Hepatocyte (in vitro differentiated cells): ENCODE results near the gene LRRC45. TPM values are rescaled to one million over a fixed set of nuclear protein-coding genes. Genes with fewer than 3 reads are reported as not detected.

Experiments
- DNase-seq: peaks from one replicate; pipeline ENCODE4 v3.0.0-alpha.2; 2016; ENCODE audit warnings: low spot score
- H2AFZ ChIP-seq: fragments of 200-600 bp; sonication (generic); 2 replicates; pipeline ENCODE4 v1.6.0; 2016; ENCODE audit warnings: antibody characterized with exemption, mild to moderate bottlenecking
- H3K27ac ChIP-seq: fragments of 200-600 bp; sonication (generic); 2 replicates; pipeline ENCODE4 v1.5.1; 2016; ENCODE audit warnings: mild to moderate bottlenecking
- H3K27me3 ChIP-seq: fragments of 200-600 bp; sonication (generic); 2 replicates; pipeline ENCODE4 v1.6.1; 2016
- H3K36me3 ChIP-seq: fragments of 200-600 bp; sonication (generic); replicated peaks from 2 replicates; pipeline ENCODE4 v1.5.1; 2016; ENCODE audit warnings: low read depth; ENCODE audit not compliant: insufficient read depth
- H3K4me1 ChIP-seq: fragments of 200-600 bp; sonication (generic); 2 replicates; pipeline ENCODE4 v1.5.1; 2016; ENCODE audit warnings: mild to moderate bottlenecking, moderate library complexity; ENCODE audit not compliant: insufficient read depth
- H3K4me2 ChIP-seq: fragments of 200-600 bp; sonication (generic); 2 replicates; pipeline ENCODE4 v1.6.0; 2016
- H3K4me3 ChIP-seq: fragments of 200-600 bp; sonication (generic); 2 replicates; pipeline ENCODE4 v1.5.1; 2016; ENCODE audit warnings: mild to moderate bottlenecking
- H3K79me2 ChIP-seq: fragments of 200-600 bp; sonication (generic); 2 replicates; pipeline ENCODE4 v1.6.0; 2017; ENCODE audit warnings: mild to moderate bottlenecking
- H3K9me2 ChIP-seq: fragments of 200-600 bp; sonication (generic); replicated peaks from 2 replicates; pipeline ENCODE4 v1.6.0; 2017; ENCODE audit warnings: mild to moderate bottlenecking; ENCODE audit not compliant: insufficient read depth
- H3K9me3 ChIP-seq: fragments of 200-600 bp; sonication (generic); 2 replicates; pipeline ENCODE4 v1.5.1; 2016; ENCODE audit warnings: low read depth, mild to moderate bottlenecking
- H4K20me1 ChIP-seq: fragments of 200-600 bp; sonication (generic); 2 replicates; pipeline ENCODE4 v1.6.0; 2016; ENCODE audit warnings: mild to moderate bottlenecking; ENCODE audit not compliant: insufficient read depth, poor library complexity, severe bottlenecking
- EZH2 ChIP-seq: fragments of 200-600 bp; sonication (generic); IDR thresholded peaks from 2 replicates; pipeline ENCODE4 v1.6.1; 2016; ENCODE audit warnings: antibody characterized with exemption, mild to moderate bottlenecking, borderline replicate concordance
- EZH2phosphoT487 ChIP-seq: fragments of 200-600 bp; sonication (generic); IDR thresholded peaks from one replicate; pipeline ENCODE4 v1.6.1; 2018; ENCODE audit warnings: antibody characterized with exemption, mild to moderate bottlenecking, low read depth, moderate library complexity; ENCODE audit not compliant: unreplicated experiment, severe bottlenecking
- WGBS: methylation state at CpG from one replicate; pipeline ENCODE4 v1.1.6; 2016; ENCODE audit warnings: low lambda C conversion rate; ENCODE audit errors: missing lambda C conversion rate; 5-methylcytosine and 5-hydroxymethylcytosine counted together
- polyA plus RNA-seq: library from polyadenylated mRNA; unstranded; fragments of >200 nt; fragmentation: Nextera tagmentation; extraction: Ambion mirVana; gene quantifications from 2 replicates; pipeline ENCODE4 v1.2.1, GENCODE V29; 2016
- total RNA-seq: library from RNA; depleted of rRNA; stranded (reverse); fragments of >200 nt; gene quantifications from 2 replicates; pipeline ENCODE4 v1.2.3, GENCODE V29; 2014
- TF ChIP-seq, protein P1 (sequence below): fragments of 200-600 bp; sonication (generic); IDR thresholded peaks from 2 replicates; pipeline ENCODE4 v1.5.1; 2016; ENCODE audit warnings: antibody characterized with exemption, mild to moderate bottlenecking; ENCODE audit not compliant: poor library complexity

LRRC45 gene
- total and polyA plus RNA-seq, 2 experiments from 2014 or later: 12.8 to 14.7 TPM

DNA sequence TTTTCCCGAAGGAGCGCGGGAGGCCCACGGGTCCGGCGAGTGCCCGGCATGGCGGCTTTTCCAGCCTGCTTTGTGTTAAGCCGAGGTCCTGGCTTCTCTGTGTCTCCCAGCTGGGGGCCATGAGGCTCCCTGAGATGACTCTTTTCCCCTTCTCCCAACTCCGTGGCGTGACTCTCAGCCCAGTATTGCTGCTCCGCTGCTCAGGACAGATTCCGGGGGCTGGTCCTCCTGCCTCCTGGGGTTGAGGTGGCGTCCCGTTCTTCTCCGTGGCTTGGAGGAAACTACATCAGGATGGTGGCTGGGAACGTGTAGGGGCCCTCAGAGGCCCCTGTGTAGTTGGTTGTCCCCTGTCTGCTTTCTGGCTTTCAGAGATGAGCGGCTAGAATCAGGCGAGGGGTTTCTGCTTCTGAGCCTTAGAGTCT, 29.5 kb downstream of the LRRC45 start:
- no peak overlapping the region for H3K27ac ChIP-seq
- H3K27me3 ChIP-seq: no peaks in the 10 kb centered on the region
- H3K4me1 ChIP-seq: peaks cover 17% of the 10 kb centered on the region
- TF ChIP-seq, protein P1, sequence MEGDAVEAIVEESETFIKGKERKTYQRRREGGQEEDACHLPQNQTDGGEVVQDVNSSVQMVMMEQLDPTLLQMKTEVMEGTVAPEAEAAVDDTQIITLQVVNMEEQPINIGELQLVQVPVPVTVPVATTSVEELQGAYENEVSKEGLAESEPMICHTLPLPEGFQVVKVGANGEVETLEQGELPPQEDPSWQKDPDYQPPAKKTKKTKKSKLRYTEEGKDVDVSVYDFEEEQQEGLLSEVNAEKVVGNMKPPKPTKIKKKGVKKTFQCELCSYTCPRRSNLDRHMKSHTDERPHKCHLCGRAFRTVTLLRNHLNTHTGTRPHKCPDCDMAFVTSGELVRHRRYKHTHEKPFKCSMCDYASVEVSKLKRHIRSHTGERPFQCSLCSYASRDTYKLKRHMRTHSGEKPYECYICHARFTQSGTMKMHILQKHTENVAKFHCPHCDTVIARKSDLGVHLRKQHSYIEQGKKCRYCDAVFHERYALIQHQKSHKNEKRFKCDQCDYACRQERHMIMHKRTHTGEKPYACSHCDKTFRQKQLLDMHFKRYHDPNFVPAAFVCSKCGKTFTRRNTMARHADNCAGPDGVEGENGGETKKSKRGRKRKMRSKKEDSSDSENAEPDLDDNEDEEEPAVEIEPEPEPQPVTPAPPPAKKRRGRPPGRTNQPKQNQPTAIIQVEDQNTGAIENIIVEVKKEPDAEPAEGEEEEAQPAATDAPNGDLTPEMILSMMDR: no peak
- TF ChIP-seq EZH2phosphoT487 (no peak), EZH2 (no peak)
- 38% methylated on average over 18 of the region's 19 CpGs for WGBS
- H3K4me3 ChIP-seq: peak overlapping the region; percentile 90
- H3K4me2 ChIP-seq: peak overlapping the region; percentile 99
- DNase-seq: no peak
- H3K36me3 ChIP-seq: no peaks in the 10 kb centered on the region
- H4K20me1 ChIP-seq: peaks cover 3% of the 10 kb centered on the region
- H3K9me3 ChIP-seq: no peaks in the 10 kb centered on the region
- H3K79me2 ChIP-seq: peaks cover 28% of the 10 kb centered on the region
- no peak overlapping the region for H2AFZ ChIP-seq
- H3K9me2 ChIP-seq: no peaks in the 10 kb centered on the region

DNA sequence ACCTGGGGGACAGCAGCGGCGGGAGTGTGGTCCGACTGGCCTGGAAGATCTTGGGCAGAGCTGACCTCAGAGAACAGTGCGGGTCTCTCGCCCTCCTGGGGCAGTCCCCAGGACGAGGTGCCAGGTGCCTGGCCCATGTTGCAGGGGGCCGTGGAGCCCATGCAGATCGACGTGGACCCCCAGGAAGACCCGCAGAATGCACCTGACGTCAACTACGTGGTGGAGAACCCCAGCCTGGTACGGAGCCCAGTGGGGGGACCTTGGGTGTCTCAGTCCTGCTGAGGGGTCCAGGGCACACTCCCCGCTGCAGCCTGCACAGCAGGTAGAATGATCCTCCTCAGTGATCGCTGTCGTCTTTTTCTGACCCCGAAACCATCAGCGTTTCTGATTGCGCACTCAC, 30.0 kb downstream of the LRRC45 start:
- Histone ChIP-seq H3K36me3 (no peaks in the 10 kb centered on the region), H4K20me1 (peaks cover 3% of the 10 kb centered on the region), H3K9me2 (no peaks in the 10 kb centered on the region), H3K4me1 (peaks cover 17% of the 10 kb centered on the region), H3K4me2 (peak overlapping the region; percentile 99), H2AFZ (no peak overlapping the region), H3K79me2 (peaks cover 28% of the 10 kb centered on the region), H3K27ac (no peak overlapping the region), H3K4me3 (no peak overlapping the region), H3K9me3 (no peaks in the 10 kb centered on the region), H3K27me3 (no peaks in the 10 kb centered on the region)
- TF ChIP-seq EZH2 (no peak), EZH2phosphoT487 (no peak)
- TF ChIP-seq, protein P1: no peak
- no peak for DNase-seq
- WGBS: 97% methylated on average over 14 of the region's 19 CpGs

GRCh38 chr17:82053556-82054263, 30.6 kb downstream of the LRRC45 start:
- Histone ChIP-seq H3K9me3 (no peaks in the 10 kb centered on the region), H4K20me1 (peaks cover 3% of the 10 kb centered on the region), H3K27me3 (no peaks in the 10 kb centered on the region), H3K79me2 (peaks cover 28% of the 10 kb centered on the region), H3K4me2 (peak overlapping the region; percentile 99), H3K36me3 (no peaks in the 10 kb centered on the region), H2AFZ (no peak overlapping the region), H3K4me3 (no peak overlapping the region), H3K27ac (no peak overlapping the region), H3K9me2 (no peaks in the 10 kb centered on the region), H3K4me1 (peaks cover 17% of the 10 kb centered on the region)
- 96% methylated on average over 26 of the region's 28 CpGs for WGBS
- no peak for DNase-seq
- TF ChIP-seq EZH2: no peak
- TF ChIP-seq EZH2phosphoT487: no peak
- TF ChIP-seq, protein P1: no peak
